GM21723 (cell line): ENCODE data around the gene ZNF562.

Source experiments
- ATAC-seq: cut with Tn5 transposase; IDR thresholded peaks from one replicate; pipeline ENCODE4 v1.9.1; 2021; ENCODE audit warnings: mild to moderate bottlenecking, moderate library complexity; ENCODE audit not compliant: unreplicated experiment

The ZNF562 gene

DNA sequence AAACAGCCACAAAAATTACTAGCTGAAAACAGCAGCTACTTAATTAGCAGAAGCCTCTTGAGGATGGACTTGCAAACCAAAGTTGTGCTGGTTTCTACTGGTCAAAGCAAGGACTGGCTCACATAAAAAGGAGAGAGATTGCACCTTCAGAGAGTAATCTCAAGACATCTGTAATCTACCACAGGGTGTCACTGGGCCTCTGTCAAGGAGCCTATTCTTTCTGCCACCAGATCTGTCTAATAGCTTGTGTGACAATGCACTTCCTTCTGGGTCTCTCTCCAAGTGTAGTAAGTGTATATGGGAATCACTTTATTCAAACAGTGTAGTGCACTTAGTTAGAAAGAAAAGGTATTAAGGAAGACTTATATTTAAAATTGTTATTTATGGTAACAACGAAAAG is 29.4 kb downstream of the ZNF562 start:
- ATAC-seq, result no peak

DNA sequence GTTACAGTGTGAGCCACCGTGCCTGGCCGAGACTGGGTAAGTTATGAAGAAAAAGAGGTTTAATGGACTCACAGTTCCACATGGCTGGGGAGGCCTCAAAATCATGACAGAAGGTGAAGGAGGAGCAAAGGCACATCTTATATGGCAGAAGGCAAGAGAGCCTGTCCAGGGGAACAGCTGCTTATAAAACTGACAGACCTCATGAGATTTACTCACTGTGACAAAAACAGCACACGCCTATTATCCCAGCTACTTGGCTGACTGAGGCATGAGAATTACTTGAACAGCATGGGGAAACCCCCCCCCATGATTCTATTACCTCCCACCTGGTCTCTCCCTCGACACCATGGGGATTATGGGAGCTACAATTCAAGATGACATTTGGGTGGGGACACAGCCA is 30.4 kb downstream of the ZNF562 start:
- ATAC-seq, result no peak

DNA sequence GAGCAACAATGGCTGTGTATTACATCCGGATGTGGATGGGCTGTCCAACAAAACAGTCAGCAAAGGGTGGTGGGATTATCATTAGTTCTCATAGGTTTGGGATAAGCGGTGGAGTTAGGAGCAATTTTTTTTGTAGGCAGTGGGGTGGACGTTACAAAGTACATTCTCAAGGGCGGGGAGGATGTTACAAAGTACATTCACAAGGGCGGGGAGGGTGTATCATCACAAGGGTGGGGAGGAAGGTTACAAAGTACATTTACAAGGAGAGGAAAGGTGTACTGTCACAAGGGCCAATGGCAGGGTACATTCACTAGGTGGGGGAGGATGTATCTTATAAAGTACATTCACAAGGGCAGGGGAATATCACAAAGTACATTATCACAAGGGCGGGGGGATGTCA is 33.1 kb downstream of the ZNF562 start:
- no peak for ATAC-seq

DNA sequence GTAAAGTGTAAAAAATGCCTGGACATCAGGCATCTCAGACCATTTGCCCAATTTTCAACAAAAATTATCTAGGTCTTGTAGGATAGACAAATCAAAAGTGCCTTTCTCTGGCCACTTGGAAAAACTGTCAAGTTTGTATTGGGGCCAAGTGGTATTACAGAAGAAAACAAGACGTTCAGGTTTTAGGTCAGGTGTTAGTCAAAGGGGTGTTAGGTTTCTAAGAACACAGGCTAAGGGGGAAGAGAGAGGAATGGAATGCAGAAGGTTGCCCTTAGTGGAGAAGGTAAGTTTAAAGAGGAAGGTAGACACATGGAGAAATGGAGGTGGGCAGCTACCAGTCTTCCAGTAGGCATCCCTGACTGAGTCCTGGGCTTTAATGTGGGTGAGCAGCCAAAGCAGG is 33.9 kb downstream of the ZNF562 start:
- ATAC-seq, result no peak

DNA sequence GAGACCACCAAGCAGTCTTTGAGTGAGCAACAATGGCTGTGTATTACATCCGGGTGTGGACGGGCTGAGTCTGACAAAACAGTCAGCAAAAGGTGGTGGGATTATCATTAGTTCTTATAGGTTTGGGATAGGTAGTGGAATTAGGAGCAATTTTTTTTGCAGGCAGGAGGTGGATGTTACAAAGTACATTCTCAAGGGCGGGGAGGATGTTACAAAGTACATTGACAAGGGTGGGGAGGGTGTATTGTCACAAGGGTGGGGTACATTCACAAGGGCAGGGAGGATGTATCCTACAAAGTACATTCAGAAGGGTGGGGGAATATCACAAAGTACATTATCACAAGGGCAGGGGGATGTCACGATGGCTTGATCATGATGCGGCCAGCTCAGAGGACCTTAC is 38.9 kb downstream of the ZNF562 start:
- no peak for ATAC-seq

DNA sequence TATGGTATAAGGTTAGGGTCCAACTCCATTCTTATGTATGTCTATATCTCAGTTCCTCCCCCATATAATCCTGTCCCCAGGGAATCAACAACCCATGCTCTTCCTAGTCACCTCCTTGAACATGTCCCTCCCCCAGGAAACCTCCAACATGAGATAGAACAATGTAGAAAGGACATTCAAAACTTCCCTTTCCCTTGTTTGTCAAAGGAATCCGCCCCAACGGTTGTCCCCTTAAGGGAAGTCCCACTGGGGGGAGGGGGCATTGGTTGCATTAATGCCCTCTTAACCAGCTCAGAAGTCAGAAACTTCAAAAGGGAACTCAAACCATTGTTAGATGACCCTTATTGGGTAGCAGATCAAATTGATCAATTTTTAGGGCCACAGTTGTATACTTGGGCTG is 47.0 kb downstream of the ZNF562 start:
- no peak for ATAC-seq

DNA sequence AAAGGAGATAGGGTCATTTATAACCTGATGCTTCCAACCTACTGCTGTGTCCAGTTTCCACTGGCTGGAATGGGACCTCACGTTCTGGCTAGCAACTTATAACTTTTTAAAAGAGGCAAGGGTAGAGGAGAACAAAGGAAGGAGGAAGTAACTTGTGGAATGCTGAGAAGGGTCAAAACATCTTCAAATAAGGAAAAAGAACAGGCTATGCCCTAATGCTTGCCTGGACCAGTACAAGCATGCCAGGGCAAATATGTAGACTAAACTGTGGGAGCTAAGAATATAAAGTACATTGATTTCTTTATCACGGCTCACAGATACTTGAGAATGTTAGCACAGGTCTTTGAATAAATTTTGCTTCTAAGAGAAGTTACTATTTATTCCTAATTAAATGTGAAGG is 52.4 kb downstream of the ZNF562 start:
- ATAC-seq, result no peak

DNA sequence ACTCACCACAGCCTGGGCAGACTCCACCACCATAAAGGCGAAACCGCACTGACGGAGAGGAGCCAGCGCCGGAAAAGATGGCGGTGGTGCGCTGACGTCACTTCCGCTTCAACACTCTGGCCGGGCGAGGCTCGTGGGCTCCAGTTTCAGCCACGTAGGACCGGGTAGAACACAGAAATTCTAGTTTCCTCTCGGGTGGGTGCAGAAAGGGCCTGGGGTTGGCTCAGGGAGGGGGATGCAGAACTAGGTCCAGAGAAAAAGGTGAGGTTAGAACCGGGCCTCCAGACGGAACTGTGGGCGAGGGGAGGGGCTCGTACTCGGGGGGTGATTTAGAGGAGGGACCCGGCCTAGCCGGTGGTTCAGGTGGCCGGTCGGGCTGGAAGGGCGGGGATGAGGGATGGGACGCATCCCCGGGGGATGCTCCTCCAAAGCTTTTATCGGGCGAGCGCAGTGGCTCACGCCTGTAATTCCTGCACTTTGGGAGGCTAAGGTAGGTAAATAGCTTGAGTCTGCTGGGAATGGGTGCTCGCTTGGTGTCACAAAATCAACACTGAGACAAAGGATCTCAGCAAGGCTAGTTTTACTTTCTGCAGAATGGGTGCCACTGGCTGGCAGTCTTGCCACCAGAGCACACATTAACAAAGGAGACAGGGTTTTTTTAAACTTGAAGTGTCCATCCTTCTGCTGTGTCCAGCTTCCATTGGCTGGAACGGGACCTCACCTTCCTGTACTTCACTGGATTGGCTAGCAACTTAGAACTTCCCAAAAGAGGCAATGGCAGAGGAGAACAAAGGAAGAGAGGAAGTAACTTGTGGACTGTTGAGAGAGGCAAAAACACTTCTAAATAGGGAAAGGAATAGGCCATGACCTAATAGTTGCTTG is 53.5 kb downstream of the ZNF562 start, which contains the start of gene ZNF561:
Gene ZNF561 (minus strand): TSS at position 77 of the 882 bp plus-strand sequence. CDS start 1,776 bp downstream, outside the sequence.
- ATAC-seq, result peak; percentile 77

DNA sequence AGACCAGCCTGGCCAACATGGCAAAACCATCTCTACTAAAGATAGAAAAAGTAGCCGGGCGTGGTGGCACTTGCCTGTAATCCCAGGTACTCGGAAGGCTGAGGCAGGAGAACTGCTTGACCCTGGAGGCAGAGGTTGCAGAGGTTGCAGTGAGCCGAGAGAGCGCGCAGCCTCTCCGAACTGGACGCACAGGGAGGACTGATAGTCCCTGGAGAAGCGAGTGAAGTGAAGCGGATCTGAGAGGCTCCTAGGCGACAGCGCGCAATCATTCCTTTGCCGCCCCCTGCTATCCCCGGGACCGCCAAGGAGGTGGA is 54.1 kb downstream of the ZNF562 start:
- peak; percentile 6 for ATAC-seq

DNA sequence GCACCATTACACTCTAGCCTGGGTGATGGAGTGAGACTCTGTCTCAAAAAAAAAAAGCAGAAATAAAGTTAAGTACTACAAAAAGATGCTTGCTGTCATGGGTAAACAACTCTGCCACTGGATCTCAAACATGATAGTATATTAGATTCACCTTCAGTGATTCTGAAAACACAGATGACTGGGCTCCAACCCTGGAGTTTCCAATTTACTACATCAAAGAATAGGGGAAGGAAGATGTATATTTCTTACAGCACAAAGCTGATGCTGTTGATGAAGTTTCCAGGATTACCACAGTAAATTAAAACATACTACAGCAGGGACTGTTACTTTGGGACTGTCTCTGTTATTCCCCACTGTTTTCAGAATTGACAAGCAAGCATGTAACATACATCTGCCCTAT is 59.1 kb downstream of the ZNF562 start:
- no peak for ATAC-seq

DNA sequence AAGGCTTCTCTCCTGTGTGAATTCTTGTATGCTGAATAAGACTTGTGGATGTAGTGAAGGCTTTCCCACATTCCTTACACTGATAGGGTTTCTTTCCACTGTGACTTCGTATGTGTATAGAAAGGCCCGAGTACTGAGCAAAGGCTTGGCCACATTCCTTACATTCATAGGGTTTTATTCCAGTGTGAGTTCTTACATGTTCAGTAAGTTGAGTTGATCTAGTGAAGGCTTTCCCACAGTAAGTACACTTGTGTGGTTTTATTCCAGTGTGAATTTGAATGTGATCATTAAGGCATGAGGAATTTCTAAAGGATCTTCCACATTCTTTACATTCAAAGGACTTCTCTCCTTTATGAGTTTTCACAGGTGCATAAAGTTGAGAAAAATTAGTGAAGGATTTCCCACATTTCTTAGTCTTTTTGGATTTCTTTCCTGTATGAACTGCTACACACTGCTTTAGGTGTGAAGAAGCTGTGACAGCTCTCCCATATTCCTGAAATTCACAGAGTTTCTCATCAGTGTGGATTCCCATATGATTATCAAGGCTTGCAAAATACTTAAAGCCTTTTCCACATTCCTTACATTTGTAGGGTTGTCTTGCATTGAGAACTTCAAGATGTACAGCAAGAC is 64.3 kb downstream of the ZNF562 start:
- ATAC-seq, result no peak

DNA sequence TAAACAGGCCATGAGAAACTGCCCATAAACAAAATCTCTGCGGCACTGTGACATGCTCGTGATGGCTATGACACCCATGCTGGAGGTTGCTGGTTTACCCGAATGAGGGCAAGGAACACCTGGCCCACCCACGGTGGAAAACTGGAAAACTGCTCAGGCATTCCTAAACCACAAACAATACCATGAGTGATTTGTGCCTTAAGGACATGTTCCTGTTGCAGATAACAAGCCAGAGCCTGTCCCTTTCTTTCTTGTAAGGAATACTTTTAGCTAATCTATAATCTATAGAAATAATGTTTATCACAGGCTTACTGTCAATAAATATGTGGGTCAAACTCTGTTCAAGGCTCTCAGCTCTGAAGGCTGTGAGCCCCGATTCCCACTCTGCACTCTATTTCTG is 66.0 kb downstream of the ZNF562 start:
- ATAC-seq, result no peak

DNA sequence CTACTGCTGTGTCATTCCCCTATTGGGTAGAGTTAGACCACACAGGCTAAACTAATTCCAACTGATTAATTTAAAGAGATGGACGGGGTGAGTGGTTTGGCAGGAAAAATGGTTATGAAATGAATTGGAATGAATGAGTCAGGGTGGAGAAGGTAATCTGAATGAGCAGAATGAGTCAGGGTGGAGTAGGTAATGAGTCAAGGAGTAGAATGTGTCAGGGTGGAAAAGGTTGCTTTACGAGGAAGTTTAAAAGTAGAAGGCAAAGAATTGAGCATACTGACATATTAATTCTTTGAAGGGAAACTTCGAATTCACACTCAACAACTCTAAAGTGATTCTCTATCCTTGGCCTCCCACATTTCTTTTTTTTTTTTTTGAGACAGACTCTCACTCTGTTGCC is 77.9 kb downstream of the ZNF562 start:
- no peak for ATAC-seq
